Stimulated activated CD4-positive, alpha-beta T cell treated with anti-CD3 and anti-CD28 coated beads, TNF-alpha, amount 100 ng/mL, for 1 hour (primary cell): Measurements from ENCODE around the gene REG4.
"Not testable (repeated sequence)": the region's sequence is repeated elsewhere in the genome, so short reads cannot be mapped to it uniquely, and the experiment has no call there.

Source experiments
- DNase-seq, 3 donors: peaks; one replicate each; pipeline ENCODE4 v3.0.0-alpha.2; 2020; ENCODE audit warnings: low read depth in 3 of 3, low spot score in 1 of 3

Gene REG4

GRCh38 chr1:119811387-119811786 is at the start of gene REG4:
TSS of gene REG4 (minus strand) at chr1:119811460. CDS start at chr1:119808769, 2,691 bp downstream.
- no peak for DNase-seq

DNA sequence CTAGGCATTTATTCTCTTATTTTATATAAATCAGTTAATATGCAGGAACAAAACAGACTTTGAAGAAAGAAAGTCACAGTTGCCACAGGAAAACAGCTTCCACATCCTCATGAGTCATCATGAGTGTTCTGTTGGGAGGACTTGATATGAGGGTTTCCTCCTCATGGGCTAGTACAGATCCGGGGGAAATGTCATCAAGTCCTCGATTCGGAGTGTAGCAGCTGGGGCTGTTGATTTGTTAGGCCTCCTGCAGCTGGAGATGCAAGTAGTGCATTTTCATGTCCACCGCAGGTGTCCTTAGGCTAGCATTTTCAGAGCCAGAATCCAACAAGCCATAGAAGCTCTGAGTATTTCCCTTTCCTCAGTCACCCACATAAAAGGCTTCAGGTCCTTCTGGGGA is 48.4 kb upstream of the REG4 start:
- no peak for DNase-seq

- not testable (repeated sequence) for DNase-seq
Measured at GRCh38 chr1:119858556-119859214, 47.4 kb upstream of the REG4 start.

DNA sequence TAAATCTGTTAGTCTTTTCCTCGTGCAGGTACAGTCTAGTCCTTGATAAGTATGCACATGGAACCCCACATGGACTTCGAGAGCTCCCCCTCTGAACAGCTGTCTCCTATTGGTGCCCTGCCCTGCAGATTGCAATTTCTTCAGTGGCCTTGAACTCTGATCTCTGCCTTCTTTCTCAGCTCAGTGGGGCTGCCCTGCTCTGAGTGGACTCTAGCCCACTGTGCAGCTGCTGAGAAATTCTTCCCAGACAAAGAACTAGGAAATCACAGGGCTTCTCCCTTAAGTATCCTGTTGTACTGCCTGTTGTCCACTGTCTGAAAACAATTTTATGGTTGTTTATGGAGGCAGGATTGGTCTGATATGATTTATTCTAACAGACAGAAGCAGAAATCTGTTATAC is 46.9 kb upstream of the REG4 start:
- DNase-seq: no peak

DNA sequence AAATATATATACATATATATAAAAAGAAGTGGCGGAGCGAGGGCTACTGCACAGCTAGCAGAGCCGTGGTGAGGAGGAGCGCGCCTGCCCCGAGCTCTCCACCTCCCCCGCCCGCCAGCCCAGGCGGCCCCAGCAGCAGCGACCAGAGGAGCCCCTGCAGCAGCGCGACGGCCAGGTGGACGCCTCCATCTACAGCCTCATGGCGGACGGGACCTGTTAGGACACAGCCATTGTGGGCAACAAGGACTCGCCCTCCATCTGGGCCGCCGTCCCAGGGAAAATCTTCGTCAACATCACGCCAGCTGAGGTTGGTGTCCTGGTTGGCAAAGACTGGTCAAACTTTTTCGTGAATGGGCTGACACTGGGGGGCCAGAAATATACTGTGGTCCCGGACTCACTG is 41.9 kb upstream of the REG4 start:
- DNase-seq: no peak

- not testable (repeated sequence) for DNase-seq
Measured at GRCh38 chr1:119844206-119844605, 32.9 kb upstream of the REG4 start.

DNA sequence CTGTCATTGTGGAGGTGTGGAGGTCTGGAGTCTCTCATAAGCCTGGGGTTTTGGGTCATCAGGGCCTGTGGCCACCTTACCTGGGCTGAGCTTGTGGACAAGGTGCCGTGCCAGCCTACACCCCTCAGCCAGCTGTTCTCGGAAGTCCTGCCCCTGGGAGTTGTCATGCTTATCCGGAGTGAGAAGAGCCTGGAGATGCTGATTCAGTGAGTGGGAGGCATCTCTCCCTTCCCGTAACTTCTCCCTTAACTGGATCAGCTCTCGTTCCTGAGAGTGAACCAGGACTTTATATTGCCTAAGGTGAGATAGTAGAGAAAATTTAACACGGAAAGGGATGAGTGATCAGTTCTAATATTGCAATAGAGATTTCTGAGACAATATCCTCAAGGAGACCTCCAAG is 30.0 kb upstream of the REG4 start:
- no peak for DNase-seq

GRCh38 chr1:119840745-119841144 is 29.5 kb upstream of the REG4 start:
- no peak for DNase-seq

DNA sequence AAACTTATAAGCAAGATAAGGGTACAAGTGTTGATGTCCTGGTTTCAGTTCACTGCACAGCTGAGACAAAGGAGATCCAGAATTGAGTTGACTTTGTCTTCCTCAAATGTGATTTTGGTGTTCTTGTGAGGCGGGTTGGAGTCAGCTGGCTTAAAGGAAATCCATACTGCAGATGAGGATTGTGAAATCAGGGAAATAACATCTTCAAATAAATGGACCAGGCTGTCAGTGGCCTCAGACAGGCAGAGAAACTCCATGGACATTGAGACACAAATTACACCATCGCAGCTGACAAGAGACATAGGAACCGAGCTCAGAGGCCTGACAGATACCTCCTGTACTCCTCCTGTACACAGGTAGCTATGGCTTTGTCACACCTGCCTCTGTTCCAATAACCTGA is 27.0 kb upstream of the REG4 start:
- DNase-seq: no peak

DNA sequence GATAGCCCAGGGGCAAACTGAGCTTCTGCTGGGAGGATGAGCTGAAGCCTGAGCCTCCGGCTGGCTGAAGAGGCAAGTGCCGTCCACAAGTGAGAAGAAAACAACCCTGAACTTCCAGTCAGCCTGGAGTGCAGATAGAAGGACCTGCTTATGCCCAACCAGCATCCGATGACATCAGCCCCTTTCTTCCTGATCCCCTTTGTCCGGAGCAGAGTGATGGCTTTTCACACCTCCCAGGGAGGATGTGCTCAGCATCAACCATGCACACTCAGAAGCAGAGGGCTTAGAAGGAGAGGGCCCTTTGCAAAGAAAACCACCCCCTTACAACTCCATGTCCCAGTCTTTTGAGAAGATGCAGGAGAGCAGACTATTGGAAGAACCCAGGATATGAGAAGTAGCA is 23.7 kb upstream of the REG4 start:
- DNase-seq: no peak

- DNase-seq: no peak
Measured at GRCh38 chr1:119831027-119831426, 19.8 kb upstream of the REG4 start.

GRCh38 chr1:119829625-119830024 is 18.4 kb upstream of the REG4 start:
- no peak for DNase-seq

DNA sequence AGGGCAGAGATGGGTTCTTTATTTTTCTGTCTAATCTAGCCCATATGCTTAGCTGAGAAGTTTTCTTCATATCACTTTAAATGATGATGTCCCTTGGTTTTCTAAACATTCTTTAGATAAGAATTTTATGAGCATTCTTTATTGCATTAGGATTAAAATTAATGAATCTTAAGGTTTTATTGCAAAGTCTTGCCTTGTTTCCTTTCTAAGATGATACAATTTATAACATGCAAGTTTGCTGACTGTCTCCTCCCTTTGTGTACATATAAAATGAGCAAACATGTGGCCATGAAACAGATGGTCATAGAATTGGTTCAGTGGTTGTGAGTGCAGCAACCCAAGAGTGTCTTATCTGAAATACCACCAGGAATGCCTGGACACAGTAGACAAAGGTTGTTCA is 17.7 kb upstream of the REG4 start:
- DNase-seq: not testable (repeated sequence)

DNA sequence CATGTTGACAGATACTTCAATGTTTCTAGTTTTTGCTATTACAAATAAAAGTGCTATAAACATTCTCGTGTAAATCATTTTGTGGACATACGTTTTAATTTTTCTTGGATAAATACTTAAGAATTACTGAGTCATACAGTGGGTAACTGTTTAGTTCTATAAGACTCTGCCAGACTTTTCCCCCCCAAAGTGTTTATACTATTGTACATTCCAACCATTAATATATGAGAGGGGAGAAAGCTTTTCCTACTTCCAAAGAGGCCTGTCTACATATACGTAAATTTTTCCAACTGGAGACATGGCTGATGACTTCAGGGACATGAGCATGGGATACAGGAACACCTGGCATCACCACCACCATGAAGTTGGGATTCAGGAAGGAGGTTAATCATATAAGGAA is 17.0 kb upstream of the REG4 start:
- no peak for DNase-seq

DNA sequence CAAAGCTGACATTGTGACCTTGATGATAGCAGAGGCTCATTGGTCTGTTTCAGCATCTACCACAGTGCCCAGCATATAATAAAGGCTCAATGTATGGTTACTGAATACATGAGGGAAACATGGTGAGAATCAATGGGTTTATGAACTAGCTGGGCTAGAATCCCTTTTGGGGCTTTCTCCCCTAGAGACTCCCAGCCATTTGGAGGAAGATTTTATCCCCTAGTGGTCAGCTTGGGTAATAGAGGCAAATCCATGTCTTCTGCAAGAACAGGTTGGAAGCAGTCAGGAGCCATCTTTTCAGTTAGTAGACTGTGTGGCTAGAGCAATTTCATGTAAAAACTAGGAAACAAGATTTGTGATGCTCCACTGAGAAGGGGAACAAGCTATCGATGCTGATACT is 15.8 kb upstream of the REG4 start:
- no peak for DNase-seq

GRCh38 chr1:119822406-119822805 is 11.1 kb upstream of the REG4 start:
- no peak for DNase-seq

DNA sequence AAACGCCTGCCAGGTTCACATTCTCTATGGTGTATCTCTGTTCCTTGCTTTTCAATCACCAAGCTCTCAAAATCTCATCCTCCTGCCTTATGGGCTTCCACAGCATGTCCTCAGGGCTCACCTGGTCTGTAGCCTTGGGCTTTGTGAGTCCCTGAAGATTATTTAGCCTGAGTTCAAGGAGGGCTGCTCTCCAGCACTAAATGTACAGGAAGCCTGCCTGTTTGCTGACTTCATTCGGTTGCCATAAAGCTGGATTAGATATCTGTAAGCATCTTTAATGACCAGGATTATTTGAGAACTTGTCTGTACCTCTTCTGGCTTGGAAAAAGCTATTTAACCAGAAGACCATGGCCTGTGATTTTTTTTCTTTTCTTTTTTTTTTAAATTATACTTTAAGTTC is 6.9 kb upstream of the REG4 start:
- no peak for DNase-seq

DNA sequence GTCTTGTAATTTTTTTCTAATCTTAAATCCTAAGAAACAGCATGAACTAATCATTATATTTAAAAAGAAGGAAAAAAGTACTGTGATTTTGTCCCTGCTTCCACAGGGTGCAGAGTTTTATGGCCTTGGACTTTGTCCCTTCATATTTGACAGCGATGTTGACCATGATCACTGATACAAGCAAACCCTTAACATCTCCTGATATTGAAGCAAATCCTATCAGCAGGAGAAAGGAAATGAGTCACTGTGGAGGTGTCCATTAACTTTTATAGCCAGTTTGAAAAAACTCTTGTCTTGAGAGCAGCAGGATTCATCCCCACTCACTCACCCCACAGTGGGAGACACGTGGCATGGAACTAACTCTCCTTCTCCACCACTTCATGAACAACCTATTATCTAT is 5.1 kb upstream of the REG4 start:
- no peak for DNase-seq

- no peak for DNase-seq
Measured at GRCh38 chr1:119815928-119816327, 4.7 kb upstream of the REG4 start.

GRCh38 chr1:119815361-119815760 is 4.1 kb upstream of the REG4 start:
- DNase-seq: no peak

DNA sequence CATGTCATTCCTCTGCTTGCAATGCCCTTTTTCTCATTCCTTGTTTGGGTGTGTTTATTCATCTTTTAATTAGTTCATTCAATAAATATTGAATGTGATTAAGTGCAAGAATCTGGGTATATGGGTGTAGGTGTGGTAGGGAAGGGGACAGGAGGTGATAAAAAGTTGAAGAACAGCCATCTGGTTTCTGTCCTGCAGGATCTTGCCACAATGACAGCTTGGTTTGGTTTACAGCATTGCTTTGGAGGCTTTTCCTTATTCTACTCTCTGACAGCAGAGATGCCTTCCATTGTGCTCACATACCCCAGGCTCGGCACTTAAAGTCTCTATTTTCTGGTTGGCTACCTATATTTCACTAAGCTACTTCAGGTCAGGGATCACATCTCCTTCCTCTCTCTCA is 3.0 kb upstream of the REG4 start:
- no peak for DNase-seq

DNA sequence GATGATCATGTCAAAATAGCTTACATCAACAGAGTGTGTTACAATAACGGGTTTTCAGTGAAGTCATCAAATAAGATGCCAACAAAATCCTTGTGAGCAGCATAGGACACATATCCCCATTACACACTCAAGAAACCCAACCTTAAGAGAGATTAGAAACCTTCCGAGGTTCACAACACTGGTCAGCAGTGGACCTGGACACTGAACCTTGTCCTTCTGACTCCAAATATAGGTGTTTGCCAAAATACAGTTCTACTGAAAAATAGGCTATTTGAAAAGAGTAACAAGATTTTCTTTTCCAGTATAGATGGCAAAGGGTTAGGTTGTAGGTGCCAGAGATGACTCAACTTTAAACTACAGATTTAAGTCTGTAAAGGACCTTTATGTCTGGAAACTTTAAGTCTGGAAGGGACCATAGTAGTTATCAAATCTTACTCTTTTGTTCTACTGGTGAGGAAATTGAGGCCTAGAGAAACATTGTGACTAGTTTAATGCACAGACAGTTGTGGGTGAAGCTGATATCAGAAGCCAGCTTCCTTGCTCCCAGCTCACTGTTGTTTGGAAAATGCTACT is 811 bp upstream of the REG4 start:
- DNase-seq: no peak

- DNase-seq: peak; percentile 18 to 52 (median 19)
Measured at GRCh38 chr1:119808972-119809550, 2.2 kb downstream of the REG4 start.
